ENCODE data around the gene SCART1. TPM values are rescaled to one million over a fixed set of nuclear protein-coding genes. Genes with fewer than 3 reads are reported as not detected.
"Not testable (repeated sequence)": the region's sequence is repeated elsewhere in the genome, so short reads cannot be mapped to it uniquely, and the experiment has no call there.

SCART1 gene
- total and polyA plus RNA-seq, 2 donors (not counting 1 experiment from before 2014, with no cell fraction given) = 0.84 to 2.5 TPM

DNA sequence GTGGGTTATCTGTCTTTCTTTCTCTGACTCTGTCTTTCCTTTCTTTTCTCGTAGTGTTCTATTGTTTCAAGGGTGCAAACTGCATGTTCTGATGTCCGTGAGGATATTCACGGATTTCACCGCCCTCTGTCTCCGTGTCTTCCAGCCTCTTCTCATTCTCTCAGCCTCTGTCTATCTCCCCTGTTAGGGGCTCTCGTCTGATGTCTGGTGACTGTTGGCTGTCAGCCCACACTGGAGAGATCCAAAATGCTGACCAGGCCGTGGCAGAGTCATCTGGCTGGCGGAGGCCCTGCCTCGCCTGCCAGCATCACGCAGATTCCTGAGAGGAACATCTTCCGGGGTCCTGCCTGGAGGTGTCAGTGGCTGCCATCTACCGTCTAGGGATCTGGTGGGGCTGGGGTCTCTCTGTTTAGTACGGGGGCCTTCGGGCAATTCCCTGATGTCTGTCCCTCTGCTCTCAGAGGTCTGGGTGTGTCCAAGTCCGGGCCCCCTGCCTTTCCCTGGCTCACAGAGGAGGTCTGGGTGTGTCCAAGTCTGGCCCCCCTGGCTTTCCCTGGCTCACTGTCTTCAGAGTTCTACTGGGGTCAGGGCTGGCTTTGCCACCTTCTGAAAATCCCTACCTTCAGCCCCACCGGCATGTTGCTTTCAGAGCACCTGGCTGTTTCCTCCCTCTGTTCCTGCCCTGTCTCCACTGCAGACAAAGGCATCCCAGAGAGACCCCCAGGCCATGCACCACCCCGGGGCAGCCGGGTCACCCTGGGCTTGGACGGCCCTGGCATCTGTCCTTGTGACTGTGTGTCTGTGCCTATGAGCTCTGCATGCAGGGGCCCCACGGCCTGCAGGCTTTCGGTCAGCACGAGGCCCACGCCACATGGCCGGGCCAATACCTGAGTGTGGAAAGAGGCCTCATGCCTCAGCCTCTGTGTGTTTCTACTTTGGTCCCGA is 14.0 kb upstream of the SCART1 start:
- TF ChIP-seq EZH2 (IDR thresholded peaks at IDR 0.05; ENCODE audit: low read length, missing control alignments) (no peak), CTCF (conservative IDR thresholded peaks at IDR 0.05 in 1 of 2, IDR thresholded peaks at IDR 0.05 in 1 of 2; ENCODE audit: low read depth in 1 of 2, low read length in 2 of 2) (no peak)
- Histone ChIP-seq H4K20me1 (ENCODE audit: control insufficient read depth, extremely low read depth, insufficient read depth, low read length) (no peaks in the 10 kb centered on the region), H3K27ac (ENCODE audit: insufficient read depth, low read length) (no peak overlapping the region), H3K79me2 (ENCODE audit: control insufficient read depth, insufficient read depth, low read length) (no peaks in the 10 kb centered on the region), H2AFZ (ENCODE audit: low read length) (no peak overlapping the region), H3K36me3 (ENCODE audit: control insufficient read depth, insufficient read depth, low read length) (no peaks in the 10 kb centered on the region), H3K4me1 (ENCODE audit: control insufficient read depth, extremely low read depth, insufficient read depth, low read length) (no peaks in the 10 kb centered on the region), H3K9ac (ENCODE audit: insufficient read depth, low read length) (no peak overlapping the region), H3K9me3 (ENCODE audit: control insufficient read depth, insufficient read depth, low read depth, low read length) (no peaks in the 10 kb centered on the region), H3K4me2 (ENCODE audit: extremely low read depth, insufficient read depth, low read length) (no peak overlapping the region), H3K27me3 (ENCODE audit: control insufficient read depth, insufficient read depth, low read length) (no peaks in the 10 kb centered on the region), H3K4me3 (replicated peaks in 1 of 4; ENCODE audit: control extremely low read depth in 1 of 4, insufficient read depth in 1 of 4, low read depth in 3 of 4, low read length in 4 of 4) (no peak overlapping the region)
- DNase-seq (ENCODE audit: low read depth in 2 of 2) = no peak

GRCh38 chr10:133440633-133441285 is 13.0 kb upstream of the SCART1 start:
- TF ChIP-seq CTCF (conservative IDR thresholded peaks at IDR 0.05 in 1 of 2, IDR thresholded peaks at IDR 0.05 in 1 of 2; ENCODE audit: low read depth in 1 of 2, low read length in 2 of 2) (no peak), EZH2 (IDR thresholded peaks at IDR 0.05; ENCODE audit: low read length, missing control alignments) (no peak)
- H3K4me2 ChIP-seq (ENCODE audit: extremely low read depth, insufficient read depth, low read length) = no peak overlapping the region
- H3K4me1 ChIP-seq (ENCODE audit: control insufficient read depth, extremely low read depth, insufficient read depth, low read length) = no peaks in the 10 kb centered on the region
- H3K27ac ChIP-seq (ENCODE audit: insufficient read depth, low read length) = no peak overlapping the region
- no peaks in the 10 kb centered on the region for H3K79me2 ChIP-seq (ENCODE audit: control insufficient read depth, insufficient read depth, low read length)
- no peak overlapping the region for H3K9ac ChIP-seq (ENCODE audit: insufficient read depth, low read length)
- no peak overlapping the region for H2AFZ ChIP-seq (ENCODE audit: low read length)
- no peaks in the 10 kb centered on the region for H3K9me3 ChIP-seq (ENCODE audit: control insufficient read depth, insufficient read depth, low read depth, low read length)
- no peaks in the 10 kb centered on the region for H4K20me1 ChIP-seq (ENCODE audit: control insufficient read depth, extremely low read depth, insufficient read depth, low read length)
- H3K36me3 ChIP-seq (ENCODE audit: control insufficient read depth, insufficient read depth, low read length) = no peaks in the 10 kb centered on the region
- no peak overlapping the region for H3K4me3 ChIP-seq (replicated peaks in 1 of 4; ENCODE audit: control extremely low read depth in 1 of 4, insufficient read depth in 1 of 4, low read depth in 3 of 4, low read length in 4 of 4)
- no peaks in the 10 kb centered on the region for H3K27me3 ChIP-seq (ENCODE audit: control insufficient read depth, insufficient read depth, low read length)
- no peak for DNase-seq (ENCODE audit: low read depth in 2 of 2)

DNA sequence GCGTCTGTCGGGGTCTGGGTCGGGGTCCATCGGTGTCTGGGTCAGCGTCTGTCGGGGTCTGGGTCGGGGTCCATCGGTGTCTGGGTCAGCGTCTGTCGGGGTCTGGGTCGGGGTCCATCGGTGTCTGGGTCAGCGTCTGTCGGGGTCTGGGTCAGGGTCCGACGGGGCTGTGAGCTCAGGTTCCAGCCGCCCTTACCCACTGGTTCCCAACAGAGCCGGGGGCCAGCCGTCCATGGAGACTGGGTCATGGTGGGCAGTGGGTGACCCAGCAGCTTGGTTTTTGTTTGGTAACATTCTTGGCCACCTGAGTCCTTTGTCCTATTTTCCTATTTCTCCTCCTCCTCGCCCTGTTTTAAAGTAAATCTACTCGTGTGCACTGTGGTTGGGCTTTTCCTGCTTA is 12.4 kb upstream of the SCART1 start:
- H3K4me2 ChIP-seq (ENCODE audit: extremely low read depth, insufficient read depth, low read length); DNase-seq (ENCODE audit: low read depth in 2 of 2); H3K9me3 ChIP-seq (ENCODE audit: control insufficient read depth, insufficient read depth, low read depth, low read length); H3K4me3 ChIP-seq (replicated peaks in 1 of 4; ENCODE audit: control extremely low read depth in 1 of 4, insufficient read depth in 1 of 4, low read depth in 3 of 4, low read length in 4 of 4); H2AFZ ChIP-seq (ENCODE audit: low read length); H4K20me1 ChIP-seq (ENCODE audit: control insufficient read depth, extremely low read depth, insufficient read depth, low read length); H3K27me3 ChIP-seq (ENCODE audit: control insufficient read depth, insufficient read depth, low read length); H3K9ac ChIP-seq (ENCODE audit: insufficient read depth, low read length); H3K36me3 ChIP-seq (ENCODE audit: control insufficient read depth, insufficient read depth, low read length); H3K27ac ChIP-seq (ENCODE audit: insufficient read depth, low read length); H3K4me1 ChIP-seq (ENCODE audit: control insufficient read depth, extremely low read depth, insufficient read depth, low read length); H3K79me2 ChIP-seq (ENCODE audit: control insufficient read depth, insufficient read depth, low read length): not testable (repeated sequence)

Data from fibroblast of lung (primary cell).